KMS-11 (cell line): ENCODE results near the gene PHOSPHO2.

ENCODE experiments used
- H2AFZ ChIP-seq: fragments of 200-600 bp; sonication (generic); 2 replicates; pipeline ENCODE4 v1.6.1; 2016; ENCODE audit warnings: antibody characterized with exemption, mixed run types, low read depth
- H3K27ac ChIP-seq: fragments of 200-600 bp; sonication (generic); 2 replicates; pipeline ENCODE4 v1.6.1; 2016; ENCODE audit warnings: mild to moderate bottlenecking, mixed run types
- H3K27me3 ChIP-seq: fragments of 200-600 bp; sonication (generic); 2 replicates; pipeline ENCODE4 v1.6.1; 2017; ENCODE audit warnings: mild to moderate bottlenecking, low read depth, mixed run types, moderate library complexity; ENCODE audit not compliant: insufficient read depth
- H3K36me3 ChIP-seq: fragments of 200-600 bp; sonication (generic); 2 replicates; pipeline ENCODE4 v1.6.1; 2017; ENCODE audit warnings: mild to moderate bottlenecking, mixed run types; ENCODE audit not compliant: insufficient read depth
- H3K4me1 ChIP-seq: fragments of 200-600 bp; sonication (generic); 2 replicates; pipeline ENCODE4 v1.6.1; 2016; ENCODE audit warnings: mild to moderate bottlenecking, low read depth, mixed run types; ENCODE audit not compliant: poor library complexity, severe bottlenecking
- H3K4me2 ChIP-seq: fragments of 200-600 bp; sonication (generic); 2 replicates; pipeline ENCODE4 v1.7.0; 2016; ENCODE audit warnings: mild to moderate bottlenecking, mixed run types
- H3K4me3 ChIP-seq: fragments of 200-600 bp; sonication (generic); IDR thresholded peaks from 2 replicates; pipeline ENCODE4 v1.6.1; 2017; ENCODE audit warnings: low read depth, low read length, mixed read lengths; ENCODE audit not compliant: insufficient read depth
- H3K79me2 ChIP-seq: fragments of 200-600 bp; sonication (generic); 2 replicates; pipeline ENCODE4 v1.6.1; 2016; ENCODE audit warnings: low read depth, mixed run types; ENCODE audit not compliant: insufficient read depth
- H3K9ac ChIP-seq: fragments of 200-600 bp; sonication (generic); 2 replicates; pipeline ENCODE4 v1.6.1; 2016; ENCODE audit warnings: mild to moderate bottlenecking, mixed run types
- H4K20me1 ChIP-seq: fragments of 200-600 bp; sonication (generic); 2 replicates; pipeline ENCODE4 v1.6.1; 2016; ENCODE audit warnings: mild to moderate bottlenecking, mixed run types; ENCODE audit not compliant: insufficient read depth
- TF ChIP-seq, protein P1 (sequence below): fragments of 200-600 bp; sonication (generic); conservative IDR thresholded peaks from 2 replicates; pipeline ENCODE4 v1.6.1; 2017; ENCODE audit warnings: low read depth, mild to moderate bottlenecking, antibody characterized with exemption, low read length, moderate library complexity, mixed read lengths

Gene PHOSPHO2

DNA sequence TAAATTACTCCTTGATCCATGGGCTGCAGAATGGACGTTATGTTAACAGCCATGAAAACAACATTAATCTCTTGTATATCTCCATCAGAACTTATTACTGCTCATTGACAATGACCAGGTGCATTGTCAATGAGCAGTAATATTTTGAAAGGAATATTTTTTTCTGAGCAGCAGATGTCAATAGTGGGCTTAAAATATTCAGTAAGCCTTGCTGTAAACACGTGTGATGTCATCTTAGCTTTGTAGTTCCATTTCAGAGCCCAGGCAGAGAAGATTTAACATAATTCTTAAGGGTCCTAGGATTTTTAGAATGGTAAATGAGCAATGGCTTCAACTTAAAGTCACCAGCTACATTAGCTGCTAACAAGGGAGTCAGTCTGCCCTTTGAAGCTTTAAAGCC lies 26.7 kb upstream of the PHOSPHO2 start:
- Histone ChIP-seq H4K20me1 (no peaks in the 10 kb centered on the region), H3K4me2 (no peak overlapping the region), H2AFZ (no peak overlapping the region), H3K9ac (no peak overlapping the region), H3K79me2 (no peaks in the 10 kb centered on the region), H3K36me3 (no peaks in the 10 kb centered on the region), H3K4me3 (no peak overlapping the region), H3K27ac (no peak overlapping the region), H3K4me1 (no peaks in the 10 kb centered on the region), H3K27me3 (no peaks in the 10 kb centered on the region)
- TF ChIP-seq, protein P1, sequence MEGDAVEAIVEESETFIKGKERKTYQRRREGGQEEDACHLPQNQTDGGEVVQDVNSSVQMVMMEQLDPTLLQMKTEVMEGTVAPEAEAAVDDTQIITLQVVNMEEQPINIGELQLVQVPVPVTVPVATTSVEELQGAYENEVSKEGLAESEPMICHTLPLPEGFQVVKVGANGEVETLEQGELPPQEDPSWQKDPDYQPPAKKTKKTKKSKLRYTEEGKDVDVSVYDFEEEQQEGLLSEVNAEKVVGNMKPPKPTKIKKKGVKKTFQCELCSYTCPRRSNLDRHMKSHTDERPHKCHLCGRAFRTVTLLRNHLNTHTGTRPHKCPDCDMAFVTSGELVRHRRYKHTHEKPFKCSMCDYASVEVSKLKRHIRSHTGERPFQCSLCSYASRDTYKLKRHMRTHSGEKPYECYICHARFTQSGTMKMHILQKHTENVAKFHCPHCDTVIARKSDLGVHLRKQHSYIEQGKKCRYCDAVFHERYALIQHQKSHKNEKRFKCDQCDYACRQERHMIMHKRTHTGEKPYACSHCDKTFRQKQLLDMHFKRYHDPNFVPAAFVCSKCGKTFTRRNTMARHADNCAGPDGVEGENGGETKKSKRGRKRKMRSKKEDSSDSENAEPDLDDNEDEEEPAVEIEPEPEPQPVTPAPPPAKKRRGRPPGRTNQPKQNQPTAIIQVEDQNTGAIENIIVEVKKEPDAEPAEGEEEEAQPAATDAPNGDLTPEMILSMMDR, result no peak

DNA sequence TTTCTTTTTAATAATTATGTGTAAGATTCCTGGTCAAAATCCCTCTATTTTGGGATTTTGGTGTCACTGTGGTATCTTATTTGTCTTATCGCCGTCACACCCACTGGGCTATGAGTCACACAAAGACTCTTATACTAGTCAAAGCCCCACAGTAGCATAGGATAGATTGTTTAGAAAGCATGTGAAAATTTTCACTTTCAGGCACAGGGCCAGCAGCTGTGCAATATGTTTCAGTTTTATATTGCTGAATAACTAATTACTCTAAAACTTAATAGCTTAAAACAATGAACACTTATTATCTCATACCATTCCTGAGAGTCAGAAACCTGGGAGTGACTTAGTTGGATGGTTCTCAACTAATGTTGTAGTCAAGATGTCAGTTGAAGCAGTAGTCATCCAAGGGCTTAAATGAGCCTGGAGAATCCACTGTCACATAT lies 24.0 kb upstream of the PHOSPHO2 start:
- H3K4me2 ChIP-seq, result no peak overlapping the region
- no peak overlapping the region for H3K27ac ChIP-seq

DNA sequence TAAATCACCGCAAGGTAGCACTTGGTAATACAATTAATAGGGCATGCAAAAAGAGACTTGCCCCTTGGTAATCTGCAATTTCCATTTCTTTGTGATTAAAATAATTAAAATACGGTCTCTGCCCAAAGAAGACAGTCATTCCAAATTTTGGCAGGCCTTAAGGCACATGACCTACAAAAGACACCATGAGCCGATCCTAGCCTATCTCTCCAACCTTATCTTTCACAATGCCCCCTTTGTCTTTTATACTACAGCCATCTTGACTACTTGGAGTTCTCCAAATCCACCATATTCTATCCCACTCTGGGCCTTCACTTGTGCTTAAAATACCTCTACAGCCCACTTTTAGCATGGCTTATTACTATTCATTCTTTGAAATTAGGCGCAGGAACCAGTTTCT lies 23.3 kb upstream of the PHOSPHO2 start:
- H3K4me2 ChIP-seq, result no peak overlapping the region
- H3K27me3 ChIP-seq, result no peaks in the 10 kb centered on the region
- no peak overlapping the region for H3K27ac ChIP-seq
- H3K4me1 ChIP-seq, result no peaks in the 10 kb centered on the region
- TF ChIP-seq, protein P1, result no peak
- no peaks in the 10 kb centered on the region for H3K79me2 ChIP-seq
- no peaks in the 10 kb centered on the region for H3K36me3 ChIP-seq
- no peak overlapping the region for H3K4me3 ChIP-seq
- no peaks in the 10 kb centered on the region for H4K20me1 ChIP-seq
- no peak overlapping the region for H3K9ac ChIP-seq
- H2AFZ ChIP-seq, result no peak overlapping the region

More for the DNA sequence above, 24.0 kb upstream of the PHOSPHO2 start:
- no peak overlapping the region for H2AFZ ChIP-seq
- H3K79me2 ChIP-seq, result no peaks in the 10 kb centered on the region
- no peaks in the 10 kb centered on the region for H4K20me1 ChIP-seq
- H3K4me1 ChIP-seq, result no peaks in the 10 kb centered on the region
- H3K27me3 ChIP-seq, result no peaks in the 10 kb centered on the region
- H3K4me3 ChIP-seq, result no peak overlapping the region
- no peaks in the 10 kb centered on the region for H3K36me3 ChIP-seq
- TF ChIP-seq, protein P1, result no peak
- no peak overlapping the region for H3K9ac ChIP-seq

DNA sequence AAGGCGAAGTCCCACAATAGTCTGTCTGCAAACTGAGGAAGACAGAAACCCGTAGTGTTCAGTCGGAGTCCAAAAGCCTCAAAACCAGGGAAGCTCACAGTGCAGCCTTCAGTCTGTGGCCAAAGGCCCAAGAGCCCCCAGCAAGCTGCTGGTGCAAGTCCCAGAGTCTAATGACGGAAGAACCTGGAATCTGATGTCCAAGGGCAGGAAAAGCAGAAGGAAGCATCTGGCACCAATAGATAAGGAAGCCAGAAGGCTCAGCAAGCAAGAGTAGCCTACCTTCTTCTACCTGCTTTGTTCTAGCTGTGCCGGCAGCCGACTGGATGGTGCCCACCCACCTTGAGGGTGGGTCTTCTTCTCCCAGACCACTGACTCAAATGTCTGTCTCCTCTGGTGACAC lies 21.9 kb upstream of the PHOSPHO2 start:
- TF ChIP-seq, protein P1, result no peak

More for the DNA sequence above, 21.9 kb upstream of the PHOSPHO2 start:
- Histone ChIP-seq H3K4me3 (no peak overlapping the region), H3K4me2 (no peak overlapping the region), H3K9ac (no peak overlapping the region), H4K20me1 (no peaks in the 10 kb centered on the region), H3K79me2 (no peaks in the 10 kb centered on the region), H2AFZ (no peak overlapping the region), H3K27ac (no peak overlapping the region), H3K27me3 (no peaks in the 10 kb centered on the region), H3K36me3 (no peaks in the 10 kb centered on the region), H3K4me1 (no peaks in the 10 kb centered on the region)
